HEK293T (cell line): ENCODE measurements around the gene TBX21.

ENCODE experiments used
- BHLHE40 ChIP-seq: fragments of 450-650 bp; IDR thresholded peaks from 2 replicates; pipeline ENCODE4 v1.6.1; 2016; ENCODE audit warnings: mild to moderate bottlenecking, moderate library complexity, borderline replicate concordance
- FOXM1 ChIP-seq: fragments of 450-650 bp; IDR thresholded peaks from 2 replicates; pipeline ENCODE4 v1.6.1; 2017; ENCODE audit warnings: mild to moderate bottlenecking, borderline replicate concordance
- L3MBTL2 ChIP-seq: fragments of 450-650 bp; conservative IDR thresholded peaks from 2 replicates; pipeline ENCODE4 v1.6.1; 2016; ENCODE audit warnings: mild to moderate bottlenecking
- SP1 ChIP-seq: fragments of 450-650 bp; IDR thresholded peaks from 2 replicates; pipeline ENCODE4 v1.6.1; 2017
- SUZ12 ChIP-seq: fragments of 450-650 bp; IDR thresholded peaks from 2 replicates; pipeline ENCODE4 v1.6.1; 2016; ENCODE audit warnings: mild to moderate bottlenecking

DNA sequence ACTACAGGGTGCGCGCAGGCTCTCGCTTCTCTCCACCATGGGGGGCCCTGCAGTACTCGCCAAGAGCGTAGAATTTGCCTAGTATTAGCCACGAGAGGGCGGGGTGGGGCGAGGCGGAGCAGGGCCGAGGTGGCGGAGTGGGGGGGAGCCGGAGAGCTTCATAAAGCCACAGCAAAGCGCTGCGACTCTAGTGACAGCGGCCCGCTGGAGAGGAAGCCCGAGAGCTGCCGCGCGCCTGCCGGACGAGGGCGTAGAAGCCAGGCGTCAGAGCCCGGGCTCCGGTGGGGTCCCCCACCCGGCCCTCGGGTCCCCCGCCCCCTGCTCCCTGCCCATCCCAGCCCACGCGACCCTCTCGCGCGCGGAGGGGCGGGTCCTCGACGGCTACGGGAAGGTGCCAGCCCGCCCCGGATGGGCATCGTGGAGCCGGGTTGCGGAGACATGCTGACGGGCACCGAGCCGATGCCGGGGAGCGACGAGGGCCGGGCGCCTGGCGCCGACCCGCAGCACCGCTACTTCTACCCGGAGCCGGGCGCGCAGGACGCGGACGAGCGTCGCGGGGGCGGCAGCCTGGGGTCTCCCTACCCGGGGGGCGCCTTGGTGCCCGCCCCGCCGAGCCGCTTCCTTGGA lies at the start of gene TBX21:
- TF ChIP-seq FOXM1, result no peak
- TF ChIP-seq BHLHE40, result no peak
- TF ChIP-seq L3MBTL2, result no peak
- no peak for TF ChIP-seq SUZ12
- no peak for TF ChIP-seq SP1
